ENCODE measurements around the gene XPO6.

XPO6 gene

GRCh38 chr16:28061352-28062101 is 150.2 kb downstream of the XPO6 start:
- DNase-seq: no peak

GRCh38 chr16:28059841-28060575 is 151.8 kb downstream of the XPO6 start:
- DNase-seq: no peak

- no peak for DNase-seq
Observed at GRCh38 chr16:28058839-28059589, 152.8 kb downstream of the XPO6 start.

- no peak for DNase-seq
Observed at GRCh38 chr16:28057949-28058348, 153.8 kb downstream of the XPO6 start.

- DNase-seq: no peak
Observed at GRCh38 chr16:28053461-28053860, 158.3 kb downstream of the XPO6 start.

- no peak for DNase-seq
Observed at GRCh38 chr16:28052274-28053128, 159.3 kb downstream of the XPO6 start.

GRCh38 chr16:28051486-28051885 is 160.3 kb downstream of the XPO6 start:
- DNase-seq: no peak

Data from NCI-H1105 (cell line).